ENCODE results near the gene NSD2.

The NSD2 gene

GRCh38 chr4:1945912-1946311 lies 74.7 kb downstream of the NSD2 start:
- DNase-seq = no peak

GRCh38 chr4:1948232-1948631 lies 77.0 kb downstream of the NSD2 start:
- no peak for DNase-seq

- DNase-seq = no peak
Observed at GRCh38 chr4:1948892-1949436, 77.8 kb downstream of the NSD2 start.

DNA sequence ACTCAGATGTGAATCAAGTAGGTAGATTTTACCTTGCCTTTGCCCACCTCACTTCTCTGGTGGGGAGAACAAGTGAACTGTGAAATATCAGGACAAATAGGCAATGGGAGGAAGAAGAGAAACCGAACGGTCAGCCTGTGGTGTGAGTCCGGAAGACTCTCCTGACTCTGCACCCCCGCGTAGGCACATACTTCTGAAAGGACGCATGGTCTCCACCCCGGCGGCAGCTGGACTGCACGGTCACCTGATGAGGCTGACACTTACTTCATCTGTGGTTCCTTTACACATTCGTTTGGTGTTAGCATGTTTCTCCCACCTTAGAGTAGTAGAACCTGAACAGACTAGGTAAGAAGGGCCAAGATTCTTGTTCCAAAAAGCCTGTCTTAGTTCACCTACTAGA lies 79.2 kb downstream of the NSD2 start:
- DNase-seq = no peak

DNA sequence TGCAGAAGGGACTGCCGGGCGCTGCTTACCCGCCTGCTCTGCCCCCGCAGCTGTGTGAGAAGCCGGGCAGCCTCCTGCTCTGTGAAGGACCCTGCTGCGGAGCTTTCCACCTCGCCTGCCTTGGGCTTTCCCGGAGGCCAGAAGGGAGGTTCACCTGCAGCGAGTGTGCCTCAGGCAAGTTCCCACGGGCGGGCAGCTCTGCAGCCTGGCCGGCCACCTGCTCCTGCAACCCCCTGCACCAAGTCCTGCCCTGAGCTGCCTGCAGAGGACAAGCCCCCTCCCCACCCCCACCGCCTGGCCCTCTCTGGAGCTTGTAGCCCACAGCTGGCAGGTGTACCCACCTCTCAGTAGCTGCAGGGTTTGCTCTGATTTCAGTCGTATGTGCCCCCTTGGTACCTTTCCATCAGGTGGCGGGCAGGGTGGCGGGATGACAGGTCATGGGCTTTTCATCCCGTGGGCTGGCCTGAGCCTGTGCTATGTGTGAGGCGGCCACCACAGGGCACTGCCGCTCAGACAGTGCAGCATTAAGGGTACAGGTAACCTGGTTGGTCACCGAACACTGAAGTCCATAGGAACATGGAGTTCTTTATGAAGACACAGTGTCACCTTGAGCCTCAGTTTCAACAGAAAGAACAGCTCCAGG lies 81.0 kb downstream of the NSD2 start:
- no peak for DNase-seq

DNA sequence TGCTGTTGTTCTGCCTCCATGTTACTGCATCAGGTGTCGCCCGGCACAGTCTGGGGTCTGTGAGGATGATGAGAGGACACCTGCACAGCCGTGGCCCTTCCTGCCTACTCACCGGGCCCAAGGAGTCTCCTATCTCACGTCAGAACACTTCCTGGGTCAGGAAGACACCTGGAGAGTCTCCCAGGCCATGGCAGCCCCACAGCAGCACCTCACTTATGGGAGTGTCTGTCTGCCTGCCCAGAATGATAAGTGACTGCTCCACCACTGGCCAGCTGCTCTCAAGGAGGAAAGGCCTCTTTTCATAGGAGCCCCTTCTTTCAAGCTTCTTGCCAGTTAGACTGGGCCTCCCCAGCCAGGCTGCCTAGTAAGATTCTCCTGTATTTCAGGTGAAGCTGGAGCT lies 81.5 kb downstream of the NSD2 start:
- no peak for DNase-seq

- DNase-seq = no peak
Observed at GRCh38 chr4:1953335-1953734, 82.1 kb downstream of the NSD2 start.

- DNase-seq = no peak
Observed at GRCh38 chr4:1956631-1957030, 85.4 kb downstream of the NSD2 start.

DNA sequence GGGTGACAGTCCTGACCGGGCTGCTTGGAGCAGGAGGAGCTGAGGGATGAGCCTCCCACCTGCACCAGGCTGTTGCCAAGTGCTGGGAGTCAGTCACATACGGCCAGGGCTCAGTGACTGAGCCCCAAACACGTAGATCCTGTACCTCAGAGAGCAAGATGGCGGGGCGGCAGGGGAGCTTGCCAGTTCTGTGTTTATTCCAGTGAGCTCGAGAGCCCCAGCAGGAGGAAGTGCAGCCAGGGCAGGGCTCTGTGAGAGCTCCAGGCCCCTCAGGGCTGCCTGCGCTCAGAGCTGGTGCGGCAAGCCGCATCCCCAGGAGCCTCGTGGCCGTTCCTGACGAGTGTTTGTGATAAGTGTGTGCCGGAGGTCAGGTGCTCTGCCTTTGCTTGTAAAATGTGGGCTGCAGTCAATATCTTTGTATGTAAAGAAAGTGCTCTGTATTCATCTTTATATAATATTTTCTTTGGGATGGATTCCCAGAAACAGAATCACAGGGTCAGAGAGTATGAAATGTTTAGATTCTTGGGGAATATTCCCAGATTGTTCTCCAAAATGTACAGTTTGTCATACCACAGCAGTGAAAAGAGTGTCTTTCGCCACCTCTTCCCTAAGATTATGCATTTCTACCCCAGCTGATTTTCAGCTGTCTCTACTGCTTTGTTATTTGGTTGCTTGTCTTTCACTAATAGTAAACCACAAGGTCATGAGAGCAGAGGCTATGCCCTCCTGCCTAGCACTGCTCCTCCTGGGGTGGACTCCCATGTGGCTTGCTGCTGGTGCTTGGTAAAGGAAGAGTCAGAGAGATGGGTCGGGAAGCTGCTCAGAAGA lies 87.3 kb downstream of the NSD2 start:
- no peak for DNase-seq

- no peak for DNase-seq
Observed at GRCh38 chr4:1959104-1959384, 87.9 kb downstream of the NSD2 start.

GRCh38 chr4:1960170-1960825 lies 89.1 kb downstream of the NSD2 start:
- DNase-seq = no peak

- DNase-seq = no peak
Observed at GRCh38 chr4:1961038-1961437, 89.8 kb downstream of the NSD2 start.

DNA sequence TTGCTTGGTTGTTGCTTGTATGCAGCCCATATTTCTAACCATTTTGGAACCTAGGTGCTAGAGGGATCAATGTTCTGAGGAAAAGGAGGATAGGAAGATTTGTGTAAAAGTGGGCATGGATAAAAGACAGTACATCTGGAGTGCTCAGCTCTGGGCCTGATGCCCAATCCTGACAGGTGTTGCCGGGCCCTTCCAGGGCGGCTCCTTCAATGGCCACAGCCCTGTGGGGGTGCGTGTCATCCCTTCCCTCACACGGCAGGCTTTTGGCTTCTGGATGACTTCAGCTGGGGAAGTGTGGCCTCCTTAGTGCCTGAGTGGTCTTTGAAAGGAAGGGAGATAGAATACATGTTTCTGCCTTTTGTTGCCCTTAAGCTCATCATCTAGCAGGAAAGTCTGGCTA lies 90.4 kb downstream of the NSD2 start:
- DNase-seq = no peak

- no peak for DNase-seq
Observed at GRCh38 chr4:1962980-1963379, 91.8 kb downstream of the NSD2 start.

GRCh38 chr4:1964443-1964842 lies 93.2 kb downstream of the NSD2 start:
- no peak for DNase-seq

DNA sequence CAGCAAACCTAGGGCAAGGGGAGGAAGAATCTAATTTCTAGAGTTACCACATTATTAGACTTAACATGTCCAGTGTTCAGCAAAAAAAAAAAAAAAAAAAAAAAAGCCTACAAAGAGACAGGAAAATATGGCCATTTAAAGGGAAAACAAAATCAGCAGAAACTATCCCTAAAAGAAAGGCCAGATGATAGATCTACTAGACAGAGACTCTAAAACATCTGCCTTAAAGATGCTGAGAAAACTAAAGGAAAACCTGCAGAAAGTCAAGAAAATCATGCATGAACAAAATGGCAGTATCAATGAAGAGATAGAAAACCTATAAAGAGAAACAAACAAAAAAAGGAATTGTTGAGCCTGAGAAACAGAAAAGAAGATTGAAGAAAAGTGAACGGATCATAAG lies 93.8 kb downstream of the NSD2 start:
- DNase-seq = no peak

DNA sequence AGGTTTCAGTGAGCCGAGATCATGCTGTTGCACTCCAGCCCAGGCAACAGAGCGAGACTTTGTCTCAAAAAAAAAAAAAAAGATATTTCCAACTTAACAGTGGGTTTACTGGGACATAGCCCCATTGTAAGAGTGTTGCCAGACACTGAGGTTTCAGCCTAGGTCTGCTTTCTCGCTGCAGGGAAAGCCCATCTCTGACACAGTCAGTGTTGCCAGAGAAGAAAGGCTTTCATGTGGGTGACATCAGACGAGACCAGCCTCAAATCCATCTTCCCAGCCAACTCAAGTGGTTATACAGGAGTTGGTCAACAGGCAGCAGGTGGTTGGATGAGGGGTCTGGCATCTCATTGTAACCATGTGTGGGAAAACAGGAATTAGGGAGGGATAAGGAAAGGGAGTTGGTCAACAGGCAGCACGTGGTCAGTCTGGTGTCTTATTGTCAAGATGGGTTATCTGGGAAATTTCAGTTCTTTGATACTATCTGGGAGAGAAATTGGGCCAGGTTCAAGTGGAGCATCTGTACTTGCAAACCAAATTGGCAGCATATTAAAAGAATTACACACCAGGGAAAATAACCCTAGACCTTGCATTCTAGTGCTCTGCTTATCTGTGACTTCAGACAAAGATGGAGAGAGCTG lies 96.4 kb downstream of the NSD2 start:
- no peak for DNase-seq

DNA sequence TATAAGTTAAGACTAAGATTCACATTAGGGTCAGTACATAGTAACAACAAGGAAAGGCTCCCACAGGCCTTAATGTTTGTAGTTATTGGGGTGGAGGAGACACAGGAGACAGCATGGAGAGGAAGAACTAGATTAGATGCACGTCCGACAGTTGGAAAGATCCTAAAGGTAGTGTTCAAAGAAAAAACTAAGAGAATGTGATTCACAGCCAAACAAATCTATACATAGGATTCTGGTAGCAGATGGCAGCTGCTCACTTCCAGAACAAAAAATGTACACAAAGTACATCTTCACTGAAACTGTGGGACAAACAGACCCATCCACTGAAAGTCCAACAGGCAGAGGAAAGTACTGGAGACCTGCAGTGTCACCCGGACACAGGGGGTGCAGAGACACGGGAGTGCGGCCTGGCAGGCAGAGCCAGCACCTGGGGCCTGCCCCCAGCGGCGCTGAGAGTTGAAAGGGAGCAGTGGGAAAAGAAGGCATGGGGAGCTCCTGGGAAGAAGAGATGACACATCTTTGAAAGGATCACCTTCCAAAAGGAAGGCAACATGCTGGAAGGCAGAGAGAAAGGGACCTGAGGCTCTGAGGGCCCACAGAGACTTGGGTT lies 97.6 kb downstream of the NSD2 start:
- DNase-seq = no peak

DNA sequence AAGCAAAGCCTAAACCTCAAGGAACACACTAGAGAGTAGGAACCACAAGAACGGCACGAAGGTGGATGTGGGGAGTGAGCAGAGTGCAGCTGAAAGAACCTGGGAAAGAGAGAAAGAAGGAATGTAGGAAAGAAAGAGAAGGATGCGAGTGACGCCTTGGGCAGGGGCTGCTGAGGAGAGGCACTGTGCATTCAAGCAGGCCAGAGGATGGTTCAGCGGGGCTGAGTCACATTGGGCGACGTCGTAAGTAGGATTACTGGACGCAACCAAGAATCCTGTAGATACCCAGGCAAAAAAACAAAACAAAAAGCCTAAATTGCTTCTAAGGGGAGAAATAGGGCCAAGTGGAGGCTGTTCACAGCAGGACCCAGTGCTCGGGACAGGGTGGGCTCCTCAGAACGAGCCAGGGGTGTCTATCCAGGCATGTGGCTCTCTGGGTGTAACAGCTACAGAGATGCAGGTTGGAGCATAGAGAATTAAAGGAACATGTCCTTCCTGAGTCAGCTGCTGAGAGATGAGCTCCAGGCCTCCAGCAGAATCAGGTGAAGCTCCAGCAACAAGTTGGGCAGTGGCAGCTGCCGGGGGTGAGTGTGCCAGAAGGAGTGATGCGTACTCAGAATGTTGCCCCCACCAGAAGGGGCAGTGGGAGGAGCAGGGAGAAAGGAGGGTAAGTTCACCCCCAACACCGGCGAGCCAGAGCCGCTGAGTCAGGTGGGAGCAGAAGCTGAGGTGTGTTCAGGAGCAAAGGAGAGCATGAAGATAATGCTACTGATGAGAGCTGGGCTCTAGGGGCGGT lies 98.9 kb downstream of the NSD2 start:
- no peak for DNase-seq

DNA sequence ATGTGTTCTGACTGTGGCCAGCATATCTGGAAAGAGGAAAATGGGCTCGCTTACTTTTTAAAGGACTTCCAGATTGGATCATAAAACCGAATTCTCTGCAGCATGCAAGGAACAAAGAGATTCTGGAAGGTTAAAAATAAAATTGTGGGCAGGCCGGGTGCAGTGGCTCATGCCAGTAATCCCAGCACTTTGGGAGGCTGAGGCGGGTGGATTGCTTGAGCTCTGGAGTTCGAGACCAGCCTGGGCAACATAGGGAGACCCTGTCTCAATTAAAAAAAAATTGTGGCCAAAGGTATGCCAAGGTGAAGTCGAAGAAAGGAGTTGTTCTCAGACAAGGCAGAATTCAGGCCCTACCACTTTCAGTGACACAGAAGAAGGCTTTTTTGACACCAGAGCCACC lies 99.7 kb downstream of the NSD2 start:
- no peak for DNase-seq

GRCh38 chr4:1971456-1972200 lies 100.4 kb downstream of the NSD2 start:
- DNase-seq = no peak

DNA sequence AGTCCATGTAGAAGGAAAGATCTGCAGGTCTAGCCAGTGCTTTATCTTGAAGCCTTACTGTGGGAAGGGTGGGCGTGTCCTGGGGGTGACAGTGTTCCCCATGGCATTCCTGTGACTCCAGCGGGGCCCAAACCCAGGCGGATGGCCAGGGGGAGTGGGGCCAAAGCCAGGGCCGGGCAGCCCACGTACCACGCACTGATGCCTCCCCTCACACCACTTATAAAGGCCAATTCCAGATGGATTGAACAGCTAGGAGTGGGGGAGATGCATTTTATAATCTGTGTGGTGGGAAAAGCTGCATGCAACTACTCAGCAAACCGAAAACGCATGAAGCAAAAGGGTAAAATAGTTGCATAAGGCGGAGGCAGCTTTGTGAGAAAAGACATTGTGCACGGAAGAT lies 101.2 kb downstream of the NSD2 start:
- DNase-seq = no peak

All from cerebellar nuclear complex (tissue), 1 donor.